ENCODE data around the gene OR2V1. TPM values are rescaled to one million over a fixed set of nuclear protein-coding genes. Genes with fewer than 3 reads are reported as not detected.

OR2V1 gene
- not detected in 2 replicates for total RNA-seq

DNA sequence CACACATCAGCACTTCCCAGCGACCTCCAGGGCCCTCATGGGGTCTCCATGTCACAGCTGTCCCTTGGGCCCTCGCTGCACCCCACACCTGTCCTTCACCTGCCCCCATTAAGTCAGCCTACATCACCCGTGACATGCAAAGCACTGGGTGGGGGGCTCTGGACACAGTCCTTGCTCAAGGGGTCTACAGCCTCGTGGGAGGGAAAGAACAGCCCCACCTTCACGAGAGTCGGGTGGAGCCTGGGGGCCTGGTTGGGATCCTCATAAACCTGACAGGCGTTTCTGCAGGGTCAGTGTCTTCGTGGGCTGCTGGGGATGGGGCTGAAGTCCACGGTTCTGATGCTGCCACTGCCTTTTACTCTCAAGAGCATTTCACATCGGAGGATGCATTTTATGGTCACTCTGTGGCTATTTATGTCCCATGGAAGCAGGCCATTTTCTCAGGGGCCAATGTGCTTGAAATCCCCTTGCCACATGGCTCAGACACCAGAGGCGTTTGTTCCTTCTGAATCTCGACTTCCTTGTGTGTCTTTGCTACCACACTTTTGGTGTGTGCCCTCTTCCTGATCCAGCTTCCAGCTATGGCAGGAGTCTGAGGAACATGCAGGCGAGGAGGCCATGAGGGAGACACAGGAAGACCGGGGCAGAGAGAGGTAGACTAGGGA, at the start of gene OR2V1:
Gene OR2V1, minus strand, starts transcription at position 338 of the 665 bp plus-strand sequence. CDS start 5,865 bp downstream, outside the sequence.

GRCh38 chr5:181146927-181147636, 16.1 kb upstream of the OR2V1 start, which contains the start of gene OR2V2:
OR2V2 (plus strand) TSS chr5:181147586; CDS start chr5:181154943, 7,357 bp downstream.

Other genes starting within 250 kb of the OR2V1 start
- 0.09 and 0.22 TPM in 2 replicates for gene BTNL8, start 232.0 kb downstream of the OR2V1 start, total RNA-seq
- under 0.01 TPM in 2 replicates for gene BTNL3, start 142.3 kb downstream of the OR2V1 start, total RNA-seq
- 0.11 and 0.60 TPM in 2 replicates for gene BTNL9, start 90.9 kb downstream of the OR2V1 start, total RNA-seq
- 0.11 TPM in 1 of 2 replicates, not detected in the other for gene OR2V2, start 16.4 kb upstream of the OR2V1 start, total RNA-seq
- 1.7 and 1.8 TPM in 2 replicates for gene TRIM7, start 74.0 kb upstream of the OR2V1 start, total RNA-seq
- 8.2 and 9.3 TPM in 2 replicates for gene TRIM41, start 92.1 kb upstream of the OR2V1 start, total RNA-seq
- 7,121 and 7,227 TPM in 2 replicates for gene RACK1, start 112.7 kb upstream of the OR2V1 start, total RNA-seq
- gene TRIM52, start 130.0 kb upstream of the OR2V1 start, total RNA-seq: 4.2 and 5.7 TPM in 2 replicates
- not detected in 2 replicates for gene OR4F3, start 236.1 kb upstream of the OR2V1 start, total RNA-seq